GM12864 (cell line): ENCODE results near the gene LPIN3.
A peak's percentile ranks its signal among the peaks of the same experiment; 100 is the strongest.

ENCODE experiments used
- DNase-seq: peaks from one replicate; pipeline ENCODE4 v3.0.0-alpha.2; 2011; ENCODE audit warnings: low read depth
- H3K4me3 ChIP-seq: 2 replicates; pipeline ENCODE4 v1.5.1; 2011; ENCODE audit warnings: mild to moderate bottlenecking, low read depth, low read length, control low read depth
- CTCF ChIP-seq: IDR thresholded peaks from 2 replicates; pipeline ENCODE4 v1.5.1; 2011; ENCODE audit warnings: low read depth, mild to moderate bottlenecking, moderate library complexity, low read length, control low read depth, inconsistent platforms; ENCODE audit errors: missing control alignments

The LPIN3 gene

GRCh38 chr20:41367393-41367695 lies 26.7 kb downstream of the LPIN3 start:
- TF ChIP-seq CTCF, result no peak
- no peak overlapping the region for H3K4me3 ChIP-seq
- DNase-seq, result no peak

- H3K4me3 ChIP-seq, result no peak overlapping the region
- DNase-seq, result no peak
- TF ChIP-seq CTCF, result no peak
These were observed 27.3 kb downstream of the LPIN3 start for GRCh38 chr20:41367956-41368355.

- no peak for DNase-seq
- H3K4me3 ChIP-seq, result no peak overlapping the region
- TF ChIP-seq CTCF, result no peak
These were observed 29.1 kb downstream of the LPIN3 start for GRCh38 chr20:41369673-41370072.

- TF ChIP-seq CTCF, result no peak
- peak; percentile 27 for DNase-seq
- no peak overlapping the region for H3K4me3 ChIP-seq
These were observed 29.6 kb downstream of the LPIN3 start for GRCh38 chr20:41370176-41370575.

GRCh38 chr20:41371371-41371770 lies 30.8 kb downstream of the LPIN3 start:
- no peak for DNase-seq
- TF ChIP-seq CTCF, result no peak
- H3K4me3 ChIP-seq, result no peak overlapping the region

GRCh38 chr20:41373251-41373783 lies 32.7 kb downstream of the LPIN3 start:
- H3K4me3 ChIP-seq, result no peak overlapping the region
- TF ChIP-seq CTCF, result no peak
- DNase-seq, result no peak
